SK-N-SH (cell line): ENCODE measurements around the gene RPL35A. TPM values are rescaled to one million over a fixed set of nuclear protein-coding genes. Genes with fewer than 3 reads are reported as not detected.

ENCODE experiments used
- CTCF ChIA-PET: fragments of 300-600, 350-600 bp; formaldehyde crosslinking; extraction: SDS; loops from one replicate; lab custom pipeline; 2021; lab: Yijun Ruan, JAX
- POLR2A ChIA-PET: fragments of 350-600 bp; sonication (Branson Sonifier 250); formaldehyde crosslinking; extraction: SDS; loops from one replicate; lab custom pipeline; 2020; ENCODE audit warnings: antibody characterized with exemption, inconsistent platforms; lab: Yijun Ruan, JAX
- DNase-seq: peaks from one replicate; pipeline ENCODE4 v3.0.0; 2012
- H2AFZ ChIP-seq: fragments of 200-600 bp; sonication (generic); 2 replicates; pipeline ENCODE4 v1.8.1; 2016; ENCODE audit warnings: antibody characterized with exemption, mild to moderate bottlenecking, low read depth
- H3F3A ChIP-seq: fragments of 200-600 bp; sonication (generic); replicated peaks from 2 replicates; pipeline ENCODE3; 2016; ENCODE audit warnings: antibody characterized with exemption, mild to moderate bottlenecking; ENCODE audit not compliant: insufficient read depth
- H3K27ac ChIP-seq, 2 experiments: fragments of 200-500 bp in 1 of 2; fragments of 200-600 bp in 1 of 2; sonication (Bioruptor generic) in 1 of 2; sonication (generic), shearing (Covaris generic) in 1 of 2; 2 replicates each; pipeline versions ENCODE4 v1.5.1 to v1.6.1; 2014 to 2016; ENCODE audit warnings: low read depth in 2 of 2, inconsistent platforms in 1 of 2, low read length in 1 of 2, mild to moderate bottlenecking in 1 of 2, mixed read lengths in 1 of 2
- H3K27me3 ChIP-seq: fragments of 200-600 bp; sonication (generic), shearing (Covaris generic); 2 replicates; pipeline ENCODE4 v1.6.1; 2016; ENCODE audit warnings: mixed run types; ENCODE audit not compliant: insufficient read depth
- H3K36me3 ChIP-seq, 2 experiments: fragments of 200-500 bp in 1 of 2; fragments of 200-600 bp in 1 of 2; sonication (Bioruptor generic) in 1 of 2; sonication (generic) in 1 of 2; replicated peaks in 1 of 2; 2 replicates each; pipeline versions ENCODE3 to v1.5.1; 2014 to 2016; ENCODE audit warnings: low read length in 1 of 2, mild to moderate bottlenecking in 1 of 2; ENCODE audit not compliant: insufficient read depth in 2 of 2, control insufficient read depth in 1 of 2
- H3K4me1 ChIP-seq, 2 experiments: fragments of 200-500 bp in 1 of 2; fragments of 200-600 bp in 1 of 2; sonication (Bioruptor generic) in 1 of 2; sonication (generic), shearing (Covaris generic) in 1 of 2; 2 replicates each; pipeline versions ENCODE4 v1.5.1 to v1.6.1; 2014 to 2016; ENCODE audit warnings: low read depth in 1 of 2, low read length in 1 of 2, mixed run types in 1 of 2; ENCODE audit not compliant: insufficient read depth in 2 of 2, control insufficient read depth in 1 of 2
- H3K4me2 ChIP-seq: fragments of 200-600 bp; sonication (generic), shearing (Covaris generic); 2 replicates; pipeline ENCODE4 v1.6.1; 2017; ENCODE audit warnings: mixed run types
- H3K4me3 ChIP-seq, 2 experiments: fragments of 200-500 bp in 1 of 2; fragments of 200-600 bp in 1 of 2; sonication (Bioruptor generic) in 1 of 2; sonication (generic), shearing (Covaris generic) in 1 of 2; 2 replicates each; pipeline versions ENCODE4 v1.5.1 to v1.8.1; 2014 to 2016; ENCODE audit warnings: low read depth in 2 of 2, inconsistent platforms in 1 of 2, low read length in 1 of 2, mild to moderate bottlenecking in 1 of 2, mixed read lengths in 1 of 2, moderate library complexity in 1 of 2
- H3K79me2 ChIP-seq: fragments of 200-600 bp; sonication (generic); 2 replicates; pipeline ENCODE4 v1.8.1; 2017; ENCODE audit warnings: mild to moderate bottlenecking; ENCODE audit not compliant: insufficient read depth
- H3K9ac ChIP-seq: fragments of 200-600 bp; sonication (generic); 2 replicates; pipeline ENCODE4 v1.6.1; 2017; ENCODE audit warnings: mixed run types
- H3K9me2 ChIP-seq: fragments of 200-600 bp; sonication (generic); 2 replicates; pipeline ENCODE4 v1.6.1; 2017; ENCODE audit warnings: mixed run types
- H3K9me3 ChIP-seq: fragments of 200-600 bp; sonication (generic); 2 replicates; pipeline ENCODE4 v1.6.1; 2017; ENCODE audit warnings: mixed run types, mild to moderate bottlenecking, moderate library complexity
- H4K20me1 ChIP-seq: fragments of 200-600 bp; sonication (generic); 2 replicates; pipeline ENCODE4 v1.6.1; 2017; ENCODE audit warnings: mild to moderate bottlenecking, mixed run types; ENCODE audit not compliant: insufficient read depth
- CHD2 ChIP-seq: fragments of 150-350 bp; IDR thresholded peaks from 2 replicates; pipeline ENCODE4 v1.6.1; 2018; ENCODE audit warnings: low read length; ENCODE audit not compliant: partially characterized antibody
- CTCF ChIP-seq: fragments of 200-600 bp; sonication (generic); IDR thresholded peaks from 2 replicates; pipeline ENCODE4 v1.6.1; 2017; ENCODE audit warnings: antibody characterized with exemption, mild to moderate bottlenecking, moderate library complexity
- EP300 ChIP-seq, 2 experiments: IDR thresholded peaks; 2 replicates each; pipeline versions ENCODE4 v1.4.0 to v1.6.1; 2012; ENCODE audit warnings: borderline replicate concordance in 1 of 2, low read depth in 1 of 2, low read length in 1 of 2
- FOXJ3 ChIP-seq: sonication (generic); formaldehyde crosslinking; IDR thresholded peaks from 2 replicates; pipeline ENCODE4 v1.5.1; 2020; ENCODE audit warnings: mild to moderate bottlenecking, missing genetic modification reagents
- GABPA ChIP-seq: IDR thresholded peaks from 2 replicates; pipeline ENCODE4 v1.4.0; 2012; ENCODE audit warnings: low read depth, mild to moderate bottlenecking
- IRF3 ChIP-seq: fragments of 150-350 bp; IDR thresholded peaks from 2 replicates; pipeline ENCODE4 v1.6.1; 2016; ENCODE audit warnings: mild to moderate bottlenecking, low read depth, low read length
- JUND ChIP-seq: IDR thresholded peaks from 2 replicates; pipeline ENCODE4 v1.4.0; 2012
- MXI1 ChIP-seq: IDR thresholded peaks from 2 replicates; pipeline ENCODE4 v1.6.1; 2012; ENCODE audit warnings: mild to moderate bottlenecking, low read depth, low read length, improper control_type of control experiment
- PBX3 ChIP-seq: IDR thresholded peaks from 2 replicates; pipeline ENCODE4; 2012
- POLR2AphosphoS5 ChIP-seq: IDR thresholded peaks from 2 replicates; pipeline ENCODE4 v1.6.1; 2012; ENCODE audit warnings: low read depth, low read length
- RAD21 ChIP-seq: IDR thresholded peaks from 2 replicates; pipeline ENCODE4 v1.6.1; 2012; ENCODE audit warnings: mild to moderate bottlenecking, low read length
- REST ChIP-seq: IDR thresholded peaks from 2 replicates; pipeline ENCODE4 v1.6.1; 2012; ENCODE audit warnings: mild to moderate bottlenecking, low read depth, low read length, moderate library complexity
- RFX5 ChIP-seq: IDR thresholded peaks from 2 replicates; pipeline ENCODE4 v1.6.1; 2012; ENCODE audit warnings: mild to moderate bottlenecking, improper control_type of control experiment, low read length
- RXRA ChIP-seq: IDR thresholded peaks from 2 replicates; pipeline ENCODE4 v1.4.0; 2012; ENCODE audit warnings: low read depth, mild to moderate bottlenecking, borderline replicate concordance
- SIN3A ChIP-seq: IDR thresholded peaks from 2 replicates; pipeline ENCODE4 v1.6.1; 2012; ENCODE audit warnings: low read depth, mild to moderate bottlenecking, low read length, moderate library complexity, borderline replicate concordance
- SMC3 ChIP-seq: IDR thresholded peaks from 2 replicates; pipeline ENCODE4 v1.6.1; 2012; ENCODE audit warnings: low read depth, low read length, improper control_type of control experiment
- TCF12 ChIP-seq: IDR thresholded peaks from 2 replicates; pipeline ENCODE4 v1.4.0; 2012
- YY1 ChIP-seq: IDR thresholded peaks from 2 replicates; pipeline ENCODE4 v1.4.0; 2012; ENCODE audit warnings: low read depth, mild to moderate bottlenecking
- WGBS: methylation state at CpG from one replicate; pipeline ENCODE4 v1.1.6; 2017; ENCODE audit warnings: low lambda C conversion rate; 5-methylcytosine and 5-hydroxymethylcytosine counted together
- polyA plus RNA-seq, 3 experiments: library from polyadenylated mRNA; depleted of rRNA; stranded (reverse); fragments of >200 nt; gene quantifications; 2 replicates each; pipeline ENCODE4 v1.2.3, GENCODE V29; 2012

RPL35A gene
- polyA plus RNA-seq, 1 of the 3 experiments (the other 2 are of a cell fraction), result 875 TPM

- TF ChIP-seq RAD21, result no peak
- TF ChIP-seq SIN3A, result 0 out of 2 replicates have a peak, but pooled peaks have one; percentile 77
- TF ChIP-seq PBX3, result peak; percentile 88
- TF ChIP-seq CTCF, result no peak
- peak; percentile 89 for TF ChIP-seq GABPA
- 0 out of 2 replicates have a peak, but pooled peaks have one; percentile 15 for TF ChIP-seq IRF3
These were observed at the start of gene RPL35A (continued) for GRCh38 chr3:197949778-197950676.

GRCh38 chr3:197901626-197902025, 48.4 kb upstream of the RPL35A start:
- Histone ChIP-seq H3K36me3 (no peaks in the 10 kb centered on the region), H2AFZ (no peak overlapping the region), H3K79me2 (no peaks in the 10 kb centered on the region), H3K4me3 (no peak overlapping the region), H3K27ac (no peak overlapping the region), H3K9me3 (no peaks in the 10 kb centered on the region; the same call in 1 of the 2 replicates), H3K9me2 (no peaks in the 10 kb centered on the region), H3K9ac (no peak overlapping the region), H3K4me1 (peaks cover 0 to 6% of the 10 kb centered on the region in 2 experiments; a peak in 1 of 4 replicates), H3F3A (peaks cover 13% of the 10 kb centered on the region), H3K4me2 (no peak overlapping the region), H4K20me1 (no peaks in the 10 kb centered on the region), H3K27me3 (no peaks in the 10 kb centered on the region)
- 93% methylated on average over 3 of the region's 4 CpGs for WGBS
- no peak for DNase-seq
- ChIA-PET CTCF (interaction anchor here (0.9 to 1.3 kb wide), 3 partner anchors 41 to 178 kb away, joined by 3 to 4 read pairs (median 3); no protein-coding TSS in a partner anchor), POLR2A (interaction anchor here (0.6 kb wide), 1 partner anchor 95 kb away, joined by 3 read pairs; no protein-coding TSS in a partner anchor)
- no peak for TF ChIP-seq RFX5
- no peak for TF ChIP-seq POLR2AphosphoS5
- no peak for TF ChIP-seq TCF12
- TF ChIP-seq RXRA, result no peak
- no peak for TF ChIP-seq YY1
- TF ChIP-seq CTCF, result no peak
- TF ChIP-seq MXI1, result no peak
- no peak for TF ChIP-seq IRF3
- TF ChIP-seq CHD2, result no peak
- TF ChIP-seq JUND, result no peak
- no peak for TF ChIP-seq EP300 (IDR thresholded peaks at IDR 0.05; ENCODE audit: borderline replicate concordance in 1 of 2, low read depth in 1 of 2, low read length in 1 of 2)
- no peak for TF ChIP-seq SMC3
- no peak for TF ChIP-seq FOXJ3 (CRISPR knock-in tag)
- no peak for TF ChIP-seq REST
